Breast epithelium (tissue), 4 donors: ENCODE results near the gene NUAK2. TPM values are rescaled to one million over a fixed set of nuclear protein-coding genes. Genes with fewer than 3 reads are reported as not detected.

ENCODE experiments used
- DNase-seq, 2 donors: peaks; one replicate each; pipeline ENCODE4 v3.0.0-alpha.2; 2019; ENCODE audit warnings: low spot score in 2 of 2
- H3K27ac ChIP-seq, 2 donors: fragments of 200-600 bp; sonication (generic) in 1 of 2; one replicate each; pipeline ENCODE4 v1.5.1; 2016 to 2019; ENCODE audit warnings: mild to moderate bottlenecking in 1 of 2
- H3K27me3 ChIP-seq, 2 donors: fragments of 200-600 bp; sonication (generic) in 1 of 2; one replicate each; pipeline versions ENCODE4 v1.5.1 to v1.6.0; 2017 to 2019; ENCODE audit warnings: control low read depth in 1 of 2, mild to moderate bottlenecking in 1 of 2
- H3K36me3 ChIP-seq: fragments of 200-600 bp; one replicate; pipeline ENCODE4 v1.5.1; 2019
- H3K4me1 ChIP-seq, 2 donors: fragments of 200-600 bp; sonication (generic); one replicate each; pipeline ENCODE4 v1.5.1; 2016 to 2019; ENCODE audit warnings: control low read depth in 1 of 2
- H3K4me3 ChIP-seq, 3 donors: fragments of 200-600 bp; sonication (generic); 1 replicate in 2 of 3; 2 replicates in 1 of 3; pipeline ENCODE4 v1.5.1; 2016 to 2019; ENCODE audit warnings: mild to moderate bottlenecking in 3 of 3, moderate library complexity in 2 of 3
- H3K9me3 ChIP-seq, 2 donors: fragments of 200-600 bp; sonication (generic) in 1 of 2; one replicate each; pipeline ENCODE4 v1.5.1; 2016 to 2019; ENCODE audit warnings: control low read depth in 1 of 2
- CTCF ChIP-seq, 3 donors: fragments of 450-650 bp; IDR thresholded peaks; one replicate each; pipeline ENCODE4 v1.5.1; 2016 to 2017; ENCODE audit warnings: antibody characterized with exemption in 3 of 3, mild to moderate bottlenecking in 3 of 3, moderate library complexity in 3 of 3
- POLR2A ChIP-seq: fragments of 450-650 bp; IDR thresholded peaks from one replicate; pipeline ENCODE4 v1.6.1; 2016; ENCODE audit warnings: antibody characterized with exemption, mild to moderate bottlenecking, moderate library complexity
- POLR2AphosphoS5 ChIP-seq, 3 donors: sonication (generic); formaldehyde crosslinking; IDR thresholded peaks; one replicate each; pipeline ENCODE4 v1.6.1; 2017; ENCODE audit warnings: antibody characterized with exemption in 3 of 3
- intact Hi-C: fragments of 100-400 bp; cut with DNase I; formaldehyde crosslinking; loops from one replicate; pipeline ENCODE4 v1.15.1; 2023; ENCODE audit warnings: low total_unique reads
- total RNA-seq, 3 donors: library from RNA; depleted of rRNA; stranded (reverse); fragments of >200 nt; gene quantifications; one replicate each; pipeline ENCODE4 v1.1.0, GENCODE V29; 2016

The NUAK2 gene
- total RNA-seq, 3 donors from 2014 or later, result 0.98 to 2.2 (median 1.1) TPM

GRCh38 chr1:205259998-205260397 lies 61.5 kb downstream of the NUAK2 start:
- no peaks in the 10 kb centered on the region for H3K36me3 ChIP-seq
- DNase-seq, result no peak
- no peaks in the 10 kb centered on the region for H3K4me1 ChIP-seq
- no peak overlapping the region for H3K4me3 ChIP-seq
- no peak overlapping the region for H3K27ac ChIP-seq
- H3K27me3 ChIP-seq, result no peaks in the 10 kb centered on the region
- TF ChIP-seq POLR2A (no peak), POLR2AphosphoS5 (IDR thresholded peaks at IDR 0.05) (no peak), CTCF (IDR thresholded peaks at IDR 0.05) (no peak)
- intact Hi-C loops, result no loop called here
- H3K9me3 ChIP-seq, result no peaks in the 10 kb centered on the region

- intact Hi-C loops, result no loop called here
- Histone ChIP-seq H3K4me1 (no peaks in the 10 kb centered on the region), H3K9me3 (no peaks in the 10 kb centered on the region), H3K27ac (no peak overlapping the region), H3K4me3 (no peak overlapping the region), H3K36me3 (no peaks in the 10 kb centered on the region), H3K27me3 (no peaks in the 10 kb centered on the region)
- no peak for DNase-seq
- TF ChIP-seq CTCF (IDR thresholded peaks at IDR 0.05), result no peak
- no peak for TF ChIP-seq POLR2A
- TF ChIP-seq POLR2AphosphoS5 (IDR thresholded peaks at IDR 0.05), result no peak
These were observed 62.2 kb downstream of the NUAK2 start for GRCh38 chr1:205259324-205259832.

- H3K4me1 ChIP-seq, result no peaks in the 10 kb centered on the region
- DNase-seq, result no peak
- no peak for TF ChIP-seq POLR2A
- no peak for TF ChIP-seq CTCF (IDR thresholded peaks at IDR 0.05)
- no peaks in the 10 kb centered on the region for H3K9me3 ChIP-seq
- intact Hi-C loops, result no loop called here
- no peaks in the 10 kb centered on the region for H3K27me3 ChIP-seq
- H3K36me3 ChIP-seq, result no peaks in the 10 kb centered on the region
- no peak overlapping the region for H3K27ac ChIP-seq
- no peak overlapping the region for H3K4me3 ChIP-seq
These were observed 62.8 kb downstream of the NUAK2 start for GRCh38 chr1:205258719-205259118.

DNA sequence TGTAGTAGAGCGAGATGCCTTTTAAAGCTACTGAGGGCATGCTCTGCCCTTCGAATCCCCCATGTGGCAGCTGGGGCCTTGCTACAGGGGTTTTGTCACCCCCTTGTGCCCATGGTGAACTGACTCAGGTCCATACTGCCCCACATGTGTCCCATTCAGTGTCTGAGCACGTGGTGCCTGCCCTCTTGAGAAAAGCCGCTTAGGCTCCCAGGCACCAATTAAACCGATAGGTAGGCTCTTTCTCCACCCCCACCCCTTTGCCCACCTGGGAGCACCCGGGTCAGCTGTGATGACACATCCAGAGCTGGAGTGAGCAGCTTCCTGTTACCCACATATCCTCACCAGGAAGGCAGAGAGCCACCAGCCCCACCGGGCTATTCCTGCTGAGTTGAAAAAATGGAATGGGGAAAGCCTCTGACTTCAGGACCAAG lies 63.3 kb downstream of the NUAK2 start:
- Histone ChIP-seq H3K27me3 (no peaks in the 10 kb centered on the region), H3K36me3 (no peaks in the 10 kb centered on the region), H3K4me1 (no peaks in the 10 kb centered on the region), H3K4me3 (no peak overlapping the region), H3K9me3 (no peaks in the 10 kb centered on the region), H3K27ac (no peak overlapping the region)
- intact Hi-C loops, result no loop called here
- no peak for DNase-seq
- TF ChIP-seq CTCF (IDR thresholded peaks at IDR 0.05) (no peak), POLR2AphosphoS5 (IDR thresholded peaks at IDR 0.05) (no peak), POLR2A (no peak)

GRCh38 chr1:205257735-205258134 lies 63.8 kb downstream of the NUAK2 start:
- no peaks in the 10 kb centered on the region for H3K27me3 ChIP-seq
- TF ChIP-seq CTCF (IDR thresholded peaks at IDR 0.05) (no peak), POLR2A (no peak), POLR2AphosphoS5 (IDR thresholded peaks at IDR 0.05) (no peak)
- no peaks in the 10 kb centered on the region for H3K9me3 ChIP-seq
- H3K4me3 ChIP-seq, result no peak overlapping the region
- no peak for DNase-seq
- no peaks in the 10 kb centered on the region for H3K36me3 ChIP-seq
- no peaks in the 10 kb centered on the region for H3K4me1 ChIP-seq
- intact Hi-C loops, result no loop called here
- H3K27ac ChIP-seq, result no peak overlapping the region
